HepG2 (cell line): ENCODE results near the gene MEF2B.

Source experiments
- GABPA ChIP-seq, 2 experiments: IDR thresholded peaks; 2 replicates each; pipeline ENCODE4 v1.6.1; 2011 to 2016; ENCODE audit warnings: low read depth in 2 of 2, low read length in 1 of 2, missing biosample characterization in 1 of 2, missing genetic modification characterization in 1 of 2
- ZNF121 ChIP-seq: sonication (generic); formaldehyde crosslinking; IDR thresholded peaks from 2 replicates; pipeline ENCODE4 v1.5.0; 2020; ENCODE audit warnings: mild to moderate bottlenecking, missing genetic modification reagents

DNA sequence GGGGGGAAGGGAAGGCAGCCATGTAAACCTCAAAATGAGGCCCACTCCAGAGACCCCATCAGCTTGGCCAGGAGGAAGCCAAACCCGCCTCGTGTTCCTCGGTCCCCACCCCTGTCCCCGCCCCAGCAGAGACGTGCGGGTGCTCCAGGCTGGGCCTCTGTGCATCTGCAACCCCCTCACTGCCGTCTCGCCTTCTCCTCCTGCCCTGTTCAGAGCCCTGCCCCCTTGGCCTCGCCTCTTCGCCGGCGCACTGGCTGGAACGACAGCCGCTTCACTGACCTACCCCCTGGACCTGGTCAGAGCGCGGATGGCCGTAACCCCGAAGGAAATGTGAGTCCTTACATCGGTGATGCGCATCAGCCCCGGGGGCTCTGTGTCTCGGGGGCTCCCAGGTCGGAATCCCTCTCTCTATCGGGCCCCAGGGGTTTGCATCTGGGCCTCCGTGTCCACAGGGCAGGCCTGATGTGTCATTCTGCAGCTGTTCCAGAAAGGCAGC lies 64.0 kb downstream of the MEF2B start:
- no peak for TF ChIP-seq ZNF121 (CRISPR knock-in tag)
- no peak for TF ChIP-seq GABPA (IDR thresholded peaks at IDR 0.05; ENCODE audit: low read depth, low read length)
- no peak for TF ChIP-seq GABPA (CRISPR knock-in tag; IDR thresholded peaks at IDR 0.05; ENCODE audit: low read depth)
